GF-D8 (cell line): ENCODE measurements around the gene FTCD.

Source experiments
- DNase-seq: peaks from one replicate; lab custom pipeline; 2025; lab: John Stamatoyannopoulos, UW

FTCD gene

DNA sequence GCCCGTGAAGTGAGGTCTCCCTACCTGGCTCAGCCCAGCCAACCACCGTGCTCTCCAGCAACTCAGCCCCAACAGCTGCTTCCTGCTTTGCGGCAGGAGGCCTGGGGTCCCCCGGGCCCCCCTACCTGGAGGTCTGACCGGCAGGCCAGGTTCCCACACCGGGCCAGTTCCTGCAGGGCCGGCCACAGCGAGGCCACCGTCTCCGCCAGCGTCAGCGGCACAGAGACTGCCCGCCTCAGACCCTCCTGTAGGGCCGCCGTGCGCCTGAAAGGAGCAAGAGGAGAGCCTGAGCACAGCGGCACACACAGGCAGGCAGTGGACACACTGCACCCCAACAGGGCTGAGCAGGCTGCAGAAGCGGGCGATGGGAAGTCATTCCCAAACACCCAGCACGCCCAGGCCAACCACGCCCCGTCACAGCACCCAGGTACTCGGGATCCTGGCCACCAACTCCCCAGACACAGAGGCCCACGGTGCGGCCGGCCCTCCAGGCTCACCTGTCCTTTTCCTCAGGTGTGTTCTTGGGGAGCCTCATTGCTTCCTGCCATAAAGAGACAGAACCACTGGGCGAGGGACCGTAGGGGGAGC lies 16.9 kb downstream of the FTCD start:
- no peak for DNase-seq

DNA sequence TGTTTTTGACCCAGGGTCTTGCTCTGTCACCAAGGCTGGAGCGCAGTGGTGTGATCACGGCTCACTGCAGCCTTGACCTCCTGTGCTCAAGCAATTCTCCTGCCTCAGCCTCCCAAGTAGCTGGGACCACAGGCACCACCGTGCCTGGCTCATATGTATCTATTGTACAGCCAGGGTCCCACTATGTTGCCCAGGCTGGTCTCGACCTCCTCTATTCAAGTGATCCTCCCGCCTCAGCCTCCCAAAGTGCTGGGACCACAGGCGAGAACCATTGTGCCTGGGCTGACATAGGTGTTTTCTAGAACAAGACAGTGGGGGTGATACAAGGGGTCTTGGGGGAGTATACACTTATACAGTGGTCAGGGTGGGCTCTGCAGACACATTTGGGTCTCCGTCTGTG lies 17.5 kb downstream of the FTCD start:
- DNase-seq = no peak

- DNase-seq = no peak
Measured at GRCh38 chr21:46136739-46137349, 18.5 kb downstream of the FTCD start.

DNA sequence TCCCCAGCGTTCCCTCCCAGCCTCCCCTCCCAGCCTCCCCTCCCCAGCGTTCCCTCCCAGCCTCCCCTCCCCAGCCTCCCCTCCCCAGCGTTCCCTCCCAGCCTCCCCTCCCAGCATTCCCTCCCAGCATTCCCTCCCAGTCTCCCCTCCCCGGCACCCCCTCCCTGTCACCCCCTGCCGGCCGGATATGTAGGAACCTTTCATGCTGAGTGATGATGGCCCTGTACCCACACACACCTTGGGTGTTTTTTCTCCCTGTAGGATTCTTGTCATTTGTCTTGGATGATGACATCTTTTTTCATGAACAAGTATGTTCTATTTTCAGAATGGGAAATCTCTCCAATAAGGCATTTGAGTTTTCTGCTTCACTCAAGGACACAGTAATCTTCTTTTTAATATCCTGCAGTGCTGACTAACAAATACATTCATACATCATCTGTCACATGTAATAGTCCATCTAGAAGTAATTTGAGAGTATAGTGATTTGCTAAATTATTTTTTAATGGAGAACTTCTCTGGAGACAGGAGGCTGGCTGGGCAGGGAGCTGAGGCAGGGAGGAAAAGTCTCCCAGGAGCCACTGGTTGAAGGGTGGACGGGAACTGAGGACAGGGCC lies 19.5 kb downstream of the FTCD start:
- no peak for DNase-seq

DNA sequence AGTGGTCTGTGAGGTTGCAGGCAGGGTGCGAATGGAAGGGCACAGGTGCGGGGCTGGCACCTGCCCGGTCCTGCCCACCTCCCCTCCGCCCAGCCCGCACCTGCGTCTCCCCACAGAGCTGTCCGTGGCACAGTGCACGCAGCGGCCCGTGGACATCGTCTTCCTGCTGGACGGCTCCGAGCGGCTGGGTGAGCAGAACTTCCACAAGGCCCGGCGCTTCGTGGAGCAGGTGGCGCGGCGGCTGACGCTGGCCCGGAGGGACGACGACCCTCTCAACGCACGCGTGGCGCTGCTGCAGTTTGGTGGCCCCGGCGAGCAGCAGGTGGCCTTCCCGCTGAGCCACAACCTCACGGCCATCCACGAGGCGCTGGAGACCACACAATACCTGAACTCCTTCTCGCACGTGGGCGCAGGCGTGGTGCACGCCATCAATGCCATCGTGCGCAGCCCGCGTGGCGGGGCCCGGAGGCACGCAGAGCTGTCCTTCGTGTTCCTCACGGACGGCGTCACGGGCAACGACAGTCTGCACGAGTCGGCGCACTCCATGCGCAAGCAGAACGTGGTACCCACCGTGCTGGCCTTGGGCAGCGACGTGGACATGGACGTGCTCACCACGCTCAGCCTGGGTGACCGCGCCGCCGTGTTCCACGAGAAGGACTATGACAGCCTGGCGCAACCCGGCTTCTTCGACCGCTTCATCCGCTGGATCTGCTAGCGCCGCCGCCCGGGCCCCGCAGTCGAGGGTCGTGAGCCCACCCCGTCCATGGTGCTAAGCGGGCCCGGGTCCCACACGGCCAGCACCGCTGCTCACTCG lies 23.3 kb downstream of the FTCD start:
- DNase-seq = no peak

DNA sequence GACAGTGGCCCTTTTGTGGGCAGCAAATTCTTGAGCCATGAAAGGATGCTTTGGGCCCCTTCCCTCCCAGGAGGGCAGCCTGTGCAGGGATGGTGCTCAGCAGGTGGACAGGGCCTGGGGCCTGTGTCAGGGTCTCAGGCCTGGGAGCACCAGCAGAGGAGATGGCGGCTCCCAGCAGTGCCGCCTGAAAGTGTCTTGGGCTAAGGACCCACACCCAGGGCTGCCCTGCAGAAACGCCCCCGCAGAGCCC lies 23.9 kb downstream of the FTCD start:
- no peak for DNase-seq

DNA sequence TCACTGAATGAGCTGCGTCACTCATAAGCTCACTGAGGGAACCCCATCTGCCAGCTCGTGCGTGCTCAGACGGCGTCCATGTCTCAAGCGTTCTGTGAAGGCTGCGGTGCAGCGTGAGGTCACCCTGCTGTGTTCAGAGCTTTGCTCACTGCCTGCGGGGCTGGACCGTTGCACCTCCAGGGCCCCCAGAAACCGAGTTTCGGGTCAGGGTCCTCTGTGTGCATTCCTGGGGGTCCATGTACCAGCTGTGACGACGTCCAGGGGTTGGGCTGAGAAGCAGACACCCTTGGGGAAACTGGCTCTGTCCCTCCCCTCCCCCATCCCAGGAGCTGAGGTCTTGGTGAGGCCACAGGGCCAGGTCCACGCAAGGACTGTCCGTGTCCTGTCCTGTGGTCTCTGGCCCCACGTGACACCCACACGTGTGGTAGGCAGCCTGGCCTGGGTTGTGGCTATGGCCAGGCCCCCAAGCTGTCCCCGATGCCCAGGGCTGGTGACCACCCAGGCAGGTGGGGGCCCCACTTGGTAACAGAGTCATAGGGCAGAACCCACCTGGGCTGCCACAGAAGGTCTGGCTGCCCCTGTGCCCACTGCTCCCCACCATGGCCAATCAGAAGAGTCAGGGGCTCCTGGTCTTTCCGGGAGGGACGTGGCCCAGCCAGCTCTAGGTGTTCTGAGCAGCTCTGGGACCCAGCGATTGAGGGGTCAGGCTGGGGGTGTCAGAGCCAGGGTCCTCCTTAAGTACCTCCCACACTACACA lies 24.4 kb downstream of the FTCD start:
- no peak for DNase-seq

DNA sequence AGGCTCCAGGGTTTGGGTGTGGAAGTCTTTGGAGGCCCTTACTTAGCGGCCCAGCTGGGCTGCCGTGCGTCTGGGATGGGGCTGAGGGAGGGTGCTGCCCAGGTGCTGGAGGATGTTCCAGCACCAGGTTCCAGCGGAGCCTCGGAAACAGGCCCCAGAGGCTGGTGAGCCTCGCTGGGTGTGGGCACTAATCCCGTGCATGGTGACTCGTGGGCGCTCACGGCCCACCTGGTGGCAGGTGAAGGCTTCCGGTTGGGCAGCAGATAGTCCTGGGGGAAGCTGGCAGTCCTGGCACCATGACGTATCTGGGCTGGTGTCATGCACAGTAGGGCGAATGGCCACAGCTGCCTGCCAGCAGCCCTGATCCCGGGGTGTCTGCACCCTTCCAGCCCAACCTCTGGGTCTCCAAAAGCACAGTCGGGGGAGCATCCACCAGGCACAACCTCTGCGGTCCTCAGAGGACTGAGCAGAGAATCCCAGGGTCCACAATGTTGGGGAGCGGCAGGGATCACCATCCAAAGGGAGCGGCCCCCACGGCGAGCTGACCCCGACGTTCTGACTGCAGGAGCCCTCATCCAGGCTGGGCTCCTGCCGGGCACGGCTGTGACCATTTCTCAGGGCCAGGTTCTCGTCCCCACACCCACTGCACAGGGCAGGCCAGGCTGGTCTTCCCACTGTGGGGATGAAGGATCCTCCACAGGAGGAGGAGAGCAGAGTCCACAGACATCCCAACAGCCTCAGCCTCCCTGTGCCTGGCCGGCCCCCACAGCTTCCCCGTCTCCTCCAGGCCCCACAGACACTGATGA lies 25.3 kb downstream of the FTCD start:
- no peak for DNase-seq

- DNase-seq = no peak
Measured at GRCh38 chr21:46128933-46129571, 26.3 kb downstream of the FTCD start.

GRCh38 chr21:46128106-46128932 lies 27.1 kb downstream of the FTCD start:
- no peak for DNase-seq

GRCh38 chr21:46127239-46128105 lies 27.9 kb downstream of the FTCD start:
- DNase-seq = no peak

- no peak for DNase-seq
Measured at GRCh38 chr21:46126309-46127238, 28.8 kb downstream of the FTCD start.

GRCh38 chr21:46125846-46126301 lies 29.5 kb downstream of the FTCD start:
- no peak for DNase-seq

DNA sequence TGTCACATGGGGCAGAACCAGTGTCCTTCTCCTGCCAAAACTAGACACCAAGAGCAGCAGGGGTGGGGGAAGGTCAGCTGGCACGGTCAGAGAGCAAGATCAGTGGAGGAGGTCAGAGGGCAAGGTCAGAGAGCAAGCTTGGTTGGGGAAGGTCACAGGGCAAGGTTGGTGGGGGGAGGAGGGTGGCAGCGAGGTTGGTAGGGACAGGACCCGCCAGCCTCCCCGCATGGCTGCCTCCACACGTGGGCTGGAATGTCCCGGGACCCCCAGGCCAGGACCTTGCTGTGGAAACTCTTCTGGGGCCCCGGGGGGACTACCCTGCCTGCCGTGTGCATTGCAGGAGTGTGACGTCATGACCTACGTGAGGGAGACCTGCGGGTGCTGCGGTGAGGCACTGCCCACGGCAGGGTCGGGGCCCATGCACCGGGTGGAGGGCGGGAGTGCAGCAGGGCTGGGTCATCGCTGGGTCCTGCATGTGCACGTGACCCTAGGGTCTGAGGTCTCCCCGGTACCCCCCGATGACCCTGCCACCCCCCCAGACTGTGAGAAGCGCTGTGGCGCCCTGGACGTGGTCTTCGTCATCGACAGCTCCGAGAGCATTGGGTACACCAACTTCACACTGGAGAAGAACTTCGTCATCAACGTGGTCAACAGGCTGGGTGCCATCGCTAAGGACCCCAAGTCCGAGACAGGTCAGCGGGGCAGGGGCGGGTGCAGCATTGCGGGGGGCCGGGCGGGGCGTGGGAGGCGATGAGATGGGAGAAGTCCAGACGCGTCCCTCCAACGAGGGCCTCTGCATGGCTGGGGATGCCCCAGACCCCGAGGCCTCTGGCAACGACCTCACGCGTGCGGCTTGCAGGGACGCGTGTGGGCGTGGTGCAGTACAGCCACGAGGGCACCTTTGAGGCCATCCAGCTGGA lies 30.2 kb downstream of the FTCD start:
- no peak for DNase-seq

DNA sequence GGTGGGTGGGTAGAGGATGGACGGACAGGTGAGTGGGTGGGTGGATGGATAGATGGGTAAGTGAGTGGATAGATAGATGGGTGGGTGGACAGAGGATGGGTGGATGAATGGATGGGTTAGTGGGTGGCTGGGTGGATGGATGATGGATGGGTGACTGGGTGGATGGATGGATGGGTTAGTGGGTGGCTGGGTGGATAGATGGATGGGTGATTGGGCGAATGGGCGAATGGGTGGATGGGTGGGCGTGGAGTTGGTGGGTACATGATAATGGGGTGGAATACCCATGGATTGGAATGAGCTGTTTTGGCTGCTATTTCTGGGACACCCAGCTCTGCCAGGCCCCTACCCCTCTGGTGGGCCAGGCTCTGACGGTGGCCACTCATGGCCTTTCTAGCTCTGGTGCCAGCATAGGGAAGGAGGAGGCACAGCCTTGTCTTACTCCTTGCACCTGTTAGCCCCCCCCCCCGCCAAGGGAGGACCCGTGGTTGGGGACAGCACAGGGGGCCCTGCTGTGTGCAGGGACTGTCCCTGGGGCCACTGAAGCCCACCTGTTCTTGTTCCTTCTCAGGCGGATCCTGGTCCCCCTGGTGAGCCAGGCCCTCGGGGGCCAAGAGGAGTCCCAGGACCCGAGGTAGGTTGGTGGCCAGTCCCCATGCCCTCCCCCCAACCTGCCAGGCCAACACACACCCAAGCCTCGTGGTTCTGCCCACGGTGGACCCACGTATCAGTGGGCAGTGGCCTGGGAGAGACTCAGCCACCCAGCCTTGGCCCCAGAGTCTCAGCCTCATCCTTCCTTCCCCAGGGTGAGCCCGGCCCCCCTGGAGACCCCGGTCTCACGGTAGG lies 31.1 kb downstream of the FTCD start:
- DNase-seq = no peak
